GM18517 (cell line): Measurements from ENCODE around the gene DRAXIN.

Source experiments
- ATAC-seq: cut with Tn5 transposase; IDR thresholded peaks from one replicate; pipeline ENCODE4 v1.9.1; 2021; ENCODE audit warnings: mild to moderate bottlenecking, moderate library complexity; ENCODE audit not compliant: unreplicated experiment

Gene DRAXIN

GRCh38 chr1:11707621-11708276 is 16.2 kb downstream of the DRAXIN start:
- ATAC-seq, result no peak

DNA sequence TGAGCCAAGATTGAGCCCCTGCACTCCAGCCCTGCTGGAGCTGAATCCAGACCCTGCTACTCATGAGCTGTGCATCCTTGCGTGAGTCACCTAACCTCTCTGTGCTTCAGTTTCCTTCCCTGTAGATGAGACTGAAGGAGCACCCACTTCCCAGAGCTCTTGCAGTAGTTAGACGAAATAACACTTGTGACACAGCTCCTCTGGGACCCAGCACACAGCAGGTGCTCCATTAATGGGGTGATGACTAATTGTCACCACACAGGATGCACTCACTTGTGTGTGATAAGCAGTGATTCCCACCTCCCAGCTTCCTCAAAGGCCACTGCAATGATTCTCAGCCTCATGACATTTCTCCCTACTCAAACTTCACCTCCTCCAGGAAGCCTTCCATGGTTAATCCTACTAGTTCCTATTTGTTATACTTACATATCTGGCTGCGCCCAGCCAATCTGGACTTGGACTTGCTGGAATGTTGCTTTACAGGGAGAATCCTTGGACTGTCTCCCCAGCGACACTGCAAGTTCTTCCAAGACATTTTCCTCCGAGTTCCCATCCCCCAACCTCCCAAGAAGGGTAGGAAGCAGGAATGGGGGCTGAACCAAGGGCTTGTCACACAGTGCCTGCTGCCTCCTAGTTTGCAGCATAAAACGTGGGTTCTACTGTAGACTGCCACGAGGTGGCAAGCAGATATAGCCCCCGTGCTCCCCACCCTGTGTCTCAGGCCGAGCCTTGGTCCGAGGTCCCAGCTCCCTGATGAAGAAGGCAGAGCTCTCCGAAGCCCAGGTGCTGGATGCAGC is 17.2 kb downstream of the DRAXIN start:
- ATAC-seq, result no peak

DNA sequence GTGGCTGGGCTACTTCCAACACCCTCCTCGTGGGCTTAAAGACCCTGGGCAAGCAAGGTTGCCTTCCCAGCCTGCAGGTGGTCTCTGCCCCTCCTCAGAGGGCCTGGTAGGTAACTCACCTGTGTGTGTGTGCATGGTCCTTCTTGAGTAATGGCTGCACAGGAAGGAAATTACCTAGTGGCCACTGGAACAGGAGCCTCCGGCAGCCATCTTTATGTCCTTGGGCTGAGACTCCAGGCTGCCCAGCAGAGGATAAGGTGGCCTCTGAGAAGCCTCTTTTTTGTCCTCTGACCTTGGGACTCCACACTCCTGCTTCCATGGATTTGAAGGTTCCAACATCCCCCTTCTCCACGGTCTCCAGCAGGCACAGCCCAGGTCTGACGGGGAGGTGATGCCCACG is 20.0 kb downstream of the DRAXIN start:
- ATAC-seq, result no peak

DNA sequence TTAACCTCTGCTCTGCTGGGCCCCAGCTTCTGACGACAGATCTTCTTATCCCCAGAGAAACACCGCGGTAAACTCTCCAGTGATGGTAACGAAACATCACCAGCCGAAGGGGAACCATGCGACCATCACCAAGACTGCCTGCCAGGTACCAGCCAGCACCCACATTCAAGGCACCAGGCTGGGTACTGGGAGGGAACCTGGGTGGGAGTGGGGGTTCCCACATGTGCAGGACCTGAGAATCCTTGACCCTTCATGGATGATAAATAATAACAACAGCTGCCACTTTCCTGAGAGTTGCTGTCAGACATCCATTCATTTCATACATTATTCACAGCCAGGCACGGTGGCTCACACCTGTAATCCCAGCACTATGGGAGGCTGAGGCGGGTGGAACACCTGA is 20.8 kb downstream of the DRAXIN start:
- no peak for ATAC-seq

- no peak for ATAC-seq
These were observed 21.6 kb downstream of the DRAXIN start for GRCh38 chr1:11713095-11713494.

- no peak for ATAC-seq
These were observed 23.5 kb downstream of the DRAXIN start for GRCh38 chr1:11714831-11715575.

- no peak for ATAC-seq
These were observed 28.0 kb downstream of the DRAXIN start for GRCh38 chr1:11719313-11720032.

DNA sequence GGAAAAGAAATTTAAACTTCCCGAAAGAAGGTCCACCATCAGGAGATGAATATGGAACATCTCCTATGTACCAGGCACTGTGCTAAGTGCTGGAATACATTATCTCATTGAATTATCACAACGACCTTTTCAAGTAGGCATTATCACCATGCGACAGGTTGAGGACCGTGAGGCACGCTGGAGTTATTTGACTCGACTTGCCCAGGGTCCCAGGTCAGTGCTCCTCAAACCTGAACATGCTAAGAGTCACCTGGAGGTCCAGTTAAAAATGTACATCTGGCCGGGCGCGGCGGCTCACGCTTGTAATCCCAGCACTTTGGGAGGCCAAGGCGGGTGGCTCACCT is 28.5 kb downstream of the DRAXIN start:
- no peak for ATAC-seq

GRCh38 chr1:11720525-11720924 is 29.0 kb downstream of the DRAXIN start:
- no peak for ATAC-seq

DNA sequence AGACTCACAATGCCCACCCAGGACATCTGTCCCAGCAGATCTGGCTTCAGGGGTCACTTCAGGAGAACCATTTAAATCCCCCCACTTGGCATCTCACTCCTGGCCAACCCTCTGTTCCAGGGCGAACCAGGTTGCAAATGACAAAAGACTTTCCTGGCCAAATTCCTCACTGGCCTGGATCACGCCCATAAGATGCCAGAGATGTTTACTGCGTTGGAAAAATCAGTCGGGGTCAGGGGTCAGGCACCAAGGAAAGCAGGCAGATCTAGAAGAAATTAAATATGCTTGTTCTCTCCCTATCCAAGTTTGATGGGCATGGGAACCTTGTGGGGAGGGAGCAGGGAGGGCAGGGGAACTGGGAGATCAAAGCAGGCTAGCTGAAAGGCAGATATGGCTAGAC is 29.8 kb downstream of the DRAXIN start:
- no peak for ATAC-seq

GRCh38 chr1:11722538-11722937 is 31.0 kb downstream of the DRAXIN start:
- no peak for ATAC-seq

- ATAC-seq, result no peak
These were observed 34.1 kb downstream of the DRAXIN start for GRCh38 chr1:11725616-11726015.

GRCh38 chr1:11727119-11727518 is 35.6 kb downstream of the DRAXIN start:
- ATAC-seq, result no peak

- ATAC-seq, result no peak
These were observed 36.8 kb downstream of the DRAXIN start for GRCh38 chr1:11728126-11728806.

DNA sequence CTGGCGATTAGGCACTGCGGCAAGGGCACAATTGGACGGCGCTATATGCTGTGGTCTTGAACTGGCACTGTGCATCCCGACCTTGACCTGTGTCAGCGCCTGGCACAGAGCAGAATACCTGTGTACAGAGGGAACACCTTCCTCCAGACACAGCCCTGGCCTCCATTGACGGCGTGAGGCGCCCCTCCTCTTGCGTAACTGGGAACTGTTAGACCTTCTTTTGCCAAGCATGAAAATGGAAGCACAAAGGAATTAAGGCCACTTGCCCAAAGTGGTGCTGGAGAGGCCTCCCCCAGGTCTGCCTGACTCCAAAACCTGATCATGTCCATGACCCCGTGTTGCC is 37.6 kb downstream of the DRAXIN start:
- no peak for ATAC-seq

- no peak for ATAC-seq
These were observed 38.3 kb downstream of the DRAXIN start for GRCh38 chr1:11729498-11730428.

DNA sequence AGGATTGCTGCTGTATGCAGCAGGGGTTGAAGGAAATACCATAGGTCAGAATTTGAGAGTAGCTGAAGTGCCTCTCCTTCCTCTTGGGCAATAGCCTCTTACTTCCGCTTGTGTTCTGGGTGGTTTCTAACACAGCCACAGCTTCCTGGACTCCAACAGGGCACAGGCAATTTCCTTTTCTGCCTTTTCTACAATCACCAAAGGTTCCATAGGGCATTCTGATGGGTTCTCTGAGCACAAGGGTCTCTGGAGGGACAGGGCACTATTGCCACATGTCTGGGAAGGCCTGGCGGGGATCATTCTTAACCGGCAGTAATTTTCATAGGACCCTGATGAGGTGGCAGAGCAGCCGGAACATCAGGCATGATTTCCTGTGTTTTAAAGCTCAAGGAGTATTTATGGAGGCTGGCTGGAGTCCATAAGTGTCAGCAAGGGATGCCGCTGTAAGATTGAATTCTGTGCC is 39.0 kb downstream of the DRAXIN start:
- no peak for ATAC-seq

GRCh38 chr1:11731691-11732283 is 40.3 kb downstream of the DRAXIN start:
- no peak for ATAC-seq

- no peak for ATAC-seq
These were observed 41.8 kb downstream of the DRAXIN start for GRCh38 chr1:11733306-11733705.
